GM21717 (cell line): ENCODE data around the gene SUV39H2.
"Not testable (repeated sequence)": the region's sequence is repeated elsewhere in the genome, so short reads cannot be mapped to it uniquely, and the experiment has no call there.

Experiments used
- ATAC-seq: cut with Tn5 transposase; IDR thresholded peaks from one replicate; pipeline ENCODE4 v1.9.1; 2021; ENCODE audit warnings: mild to moderate bottlenecking, moderate library complexity; ENCODE audit not compliant: unreplicated experiment

SUV39H2 gene

GRCh38 chr10:14873090-14873760 is 5.4 kb upstream of the SUV39H2 start:
- ATAC-seq = peak; percentile 52

- ATAC-seq = no peak
Measured at GRCh38 chr10:14875941-14876340, 2.7 kb upstream of the SUV39H2 start.

GRCh38 chr10:14876764-14877163 is 1.9 kb upstream of the SUV39H2 start:
- ATAC-seq = no peak

DNA sequence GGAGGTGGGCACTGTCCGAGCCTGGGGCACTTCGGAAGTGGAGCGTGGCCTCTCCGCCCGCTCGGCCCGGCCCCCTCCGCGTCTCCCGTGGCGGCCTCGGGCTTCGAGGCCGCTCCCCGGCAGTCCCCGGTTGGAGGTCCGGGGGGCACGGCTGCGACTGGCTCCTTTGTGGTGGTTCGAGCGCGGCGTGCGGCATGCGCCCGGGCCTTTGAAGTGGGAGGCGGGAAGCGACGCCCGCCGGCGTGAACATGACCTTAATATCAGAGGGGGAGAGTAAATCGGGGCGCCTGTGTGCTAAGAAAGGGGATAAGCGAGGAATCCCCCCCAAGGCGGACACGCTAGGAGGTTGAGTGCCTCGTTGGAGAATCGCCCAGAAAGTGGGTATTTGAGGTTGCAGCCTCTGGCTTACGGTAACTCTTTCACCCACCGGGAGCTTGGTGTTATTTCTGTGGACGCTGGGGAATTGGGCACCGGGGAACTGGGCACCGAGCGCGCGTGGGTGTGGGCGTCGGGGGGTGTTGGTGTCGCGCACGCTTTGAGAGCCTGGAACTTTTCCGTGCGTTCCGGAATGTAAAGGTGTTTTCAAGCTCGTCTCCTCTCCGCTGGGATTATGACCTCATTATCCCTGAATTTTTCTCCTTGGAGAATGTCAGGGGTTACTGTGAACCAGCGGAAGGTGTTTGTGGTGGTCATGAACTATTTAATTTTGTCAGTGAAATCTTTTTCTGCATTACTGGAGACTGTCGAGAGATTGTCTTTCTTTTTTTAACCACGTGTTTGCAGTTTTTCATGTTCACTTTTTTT is 660 bp downstream of the SUV39H2 start:
- ATAC-seq = peak; percentile 21

- no peak for ATAC-seq
Measured at GRCh38 chr10:14879928-14880193, 1.2 kb downstream of the SUV39H2 start.

GRCh38 chr10:14880229-14880628 is 1.6 kb downstream of the SUV39H2 start:
- no peak for ATAC-seq

- no peak for ATAC-seq
Measured at GRCh38 chr10:14884082-14884481, 5.4 kb downstream of the SUV39H2 start.

DNA sequence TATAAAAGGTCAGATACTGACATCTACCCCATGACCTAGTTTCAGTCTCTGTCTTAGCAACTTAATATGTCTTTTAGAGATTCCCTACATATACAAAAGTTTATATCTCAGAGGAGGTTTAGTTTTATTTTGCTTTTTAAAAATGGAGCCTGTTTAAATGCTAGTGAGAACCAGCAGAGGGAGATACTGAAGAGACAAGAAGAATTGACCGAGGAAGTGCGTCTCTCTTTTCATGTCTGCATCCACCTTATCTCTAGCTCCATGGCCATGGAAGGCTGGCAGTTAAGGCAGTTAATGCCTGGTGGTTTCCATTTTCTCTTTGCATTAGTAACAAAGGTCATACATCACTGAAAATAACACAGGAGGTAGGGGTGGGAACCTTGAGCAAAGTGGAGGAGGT is 10.7 kb downstream of the SUV39H2 start:
- ATAC-seq = no peak

DNA sequence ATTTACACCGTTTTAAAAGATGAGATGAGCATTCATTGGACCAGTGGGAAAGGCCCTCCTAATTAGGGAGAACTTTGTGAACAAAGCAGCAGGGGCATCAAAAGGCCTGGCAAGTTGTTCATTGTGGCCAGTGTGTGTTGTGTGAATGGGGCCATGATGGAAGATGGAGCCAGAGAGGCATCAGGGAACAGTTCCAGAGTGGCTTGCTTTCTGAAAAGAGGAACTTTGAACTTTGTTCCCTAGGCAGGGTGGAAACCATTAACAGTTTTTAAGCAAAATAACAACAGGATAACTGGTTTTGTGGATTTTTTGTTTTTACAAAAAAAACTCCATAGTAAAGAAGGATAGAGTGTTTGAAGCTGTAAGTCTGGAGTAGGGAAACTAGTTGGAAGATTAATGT is 12.5 kb downstream of the SUV39H2 start:
- no peak for ATAC-seq

DNA sequence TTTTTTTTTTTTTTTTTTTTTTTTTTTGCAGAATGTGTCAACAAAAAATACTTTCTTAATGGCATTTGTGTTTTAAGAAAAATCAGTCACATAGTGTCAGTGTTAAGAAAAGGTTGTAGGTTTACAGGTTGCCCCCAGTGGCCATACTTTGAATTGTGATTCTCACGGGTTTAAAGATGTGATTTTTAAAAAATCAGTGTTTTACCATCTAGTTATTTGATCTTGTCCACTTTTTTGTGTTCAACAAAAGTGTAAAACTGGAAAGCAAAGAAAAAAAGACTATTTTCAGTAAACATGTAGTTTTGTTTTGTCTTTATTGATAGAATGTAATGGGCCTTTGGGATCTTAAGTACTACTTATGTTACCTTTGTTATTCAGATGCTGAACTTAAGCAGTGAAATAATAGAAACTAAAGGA is 25.7 kb downstream of the SUV39H2 start:
- no peak for ATAC-seq

GRCh38 chr10:14904864-14905263 is 26.2 kb downstream of the SUV39H2 start:
- no peak for ATAC-seq

DNA sequence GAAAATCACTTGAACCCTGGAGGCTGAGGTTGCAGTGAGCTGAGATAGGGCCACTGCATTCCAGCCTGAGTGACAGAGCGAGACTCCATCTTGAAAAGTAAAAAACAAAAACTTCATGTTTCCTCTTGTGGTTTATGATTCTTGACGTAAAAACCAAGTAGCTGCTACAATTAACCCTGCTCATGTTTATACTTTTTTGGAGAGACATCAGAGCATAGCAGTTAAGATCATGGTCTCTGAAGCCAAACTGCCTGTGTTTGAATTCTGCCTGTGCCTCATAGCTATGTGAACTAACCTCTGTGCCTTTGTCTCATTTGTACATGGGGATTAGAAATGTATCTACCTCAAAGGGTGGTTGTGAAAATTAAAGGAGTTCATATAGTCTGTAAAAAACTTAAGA is 27.2 kb downstream of the SUV39H2 start:
- ATAC-seq = no peak

DNA sequence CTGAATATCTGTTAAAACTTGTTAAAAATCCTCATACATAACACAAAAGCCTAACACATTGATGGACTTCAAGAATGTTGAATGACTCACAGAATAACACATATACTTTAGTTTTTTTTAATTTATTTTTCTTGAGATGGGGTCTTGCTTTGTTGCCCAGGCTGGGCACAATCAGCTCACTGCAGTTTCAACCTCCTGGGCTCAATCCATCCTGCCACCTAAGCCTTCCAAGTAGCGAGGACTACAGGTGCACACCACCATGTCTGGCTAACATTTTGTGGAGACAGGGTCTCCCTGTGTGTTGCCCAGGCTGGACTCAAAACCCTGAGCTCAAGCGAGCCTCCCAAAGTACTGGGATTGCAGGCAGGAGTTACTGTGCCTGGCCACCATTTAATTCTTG is 28.1 kb downstream of the SUV39H2 start:
- ATAC-seq = no peak

DNA sequence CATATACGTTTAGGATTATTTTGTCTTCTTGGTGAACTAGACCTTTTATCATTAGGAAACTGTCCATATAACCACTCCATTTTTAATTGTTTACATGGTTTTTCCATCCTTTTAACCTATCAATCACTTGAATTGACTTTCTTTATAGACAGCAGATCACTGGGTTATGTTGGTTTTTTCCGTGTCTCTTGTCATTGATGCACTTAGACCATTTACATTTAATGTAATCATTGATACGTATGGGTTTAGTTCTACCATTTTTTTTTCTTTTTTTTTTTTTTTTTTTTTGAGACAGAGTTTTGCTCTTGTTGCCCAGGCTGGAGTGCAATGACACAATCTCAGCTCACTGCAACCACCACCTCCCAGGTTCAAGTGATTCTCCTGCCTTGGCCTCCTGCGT is 28.9 kb downstream of the SUV39H2 start:
- not testable (repeated sequence) for ATAC-seq

GRCh38 chr10:14909101-14909500 is 30.4 kb downstream of the SUV39H2 start:
- no peak for ATAC-seq

- no peak for ATAC-seq
Measured at GRCh38 chr10:14910953-14911352, 32.3 kb downstream of the SUV39H2 start.

DNA sequence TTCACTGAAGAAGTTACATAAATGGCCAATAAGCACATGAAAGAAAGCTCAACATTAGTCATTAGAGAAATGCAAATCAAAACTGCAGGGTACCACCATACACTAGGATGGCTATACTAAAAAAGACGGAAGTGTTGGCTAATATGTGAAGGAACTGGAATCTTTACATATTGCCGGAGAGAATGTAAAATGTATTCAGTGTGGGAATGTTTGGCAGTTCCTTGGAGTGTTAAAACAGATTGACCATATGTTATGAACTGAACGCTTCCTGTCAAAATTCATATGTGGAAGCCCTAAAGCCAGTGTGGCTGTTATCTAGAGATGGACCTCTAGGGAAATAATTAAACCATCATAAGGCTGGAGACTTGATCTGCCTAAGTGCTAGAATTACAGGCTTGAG is 33.1 kb downstream of the SUV39H2 start:
- no peak for ATAC-seq

DNA sequence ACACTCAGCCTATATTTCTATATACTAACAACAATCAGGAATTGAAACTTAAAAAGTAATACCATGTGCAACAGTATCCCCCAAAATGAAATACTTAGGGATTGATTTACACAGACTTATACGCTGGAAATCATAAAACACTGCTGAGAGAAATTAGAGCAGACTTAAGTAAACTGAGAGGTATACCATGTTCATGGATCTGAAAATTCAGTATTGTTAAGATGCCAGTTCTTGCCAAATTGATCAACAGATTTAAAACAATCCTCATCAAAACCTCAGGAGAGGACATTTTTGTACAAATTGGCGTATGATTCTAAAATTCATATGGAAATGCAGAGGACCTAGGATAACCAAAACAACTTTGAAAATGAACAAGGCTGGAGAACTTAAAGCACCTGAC is 37.9 kb downstream of the SUV39H2 start:
- no peak for ATAC-seq

GRCh38 chr10:14917827-14918226 is 39.2 kb downstream of the SUV39H2 start:
- no peak for ATAC-seq

DNA sequence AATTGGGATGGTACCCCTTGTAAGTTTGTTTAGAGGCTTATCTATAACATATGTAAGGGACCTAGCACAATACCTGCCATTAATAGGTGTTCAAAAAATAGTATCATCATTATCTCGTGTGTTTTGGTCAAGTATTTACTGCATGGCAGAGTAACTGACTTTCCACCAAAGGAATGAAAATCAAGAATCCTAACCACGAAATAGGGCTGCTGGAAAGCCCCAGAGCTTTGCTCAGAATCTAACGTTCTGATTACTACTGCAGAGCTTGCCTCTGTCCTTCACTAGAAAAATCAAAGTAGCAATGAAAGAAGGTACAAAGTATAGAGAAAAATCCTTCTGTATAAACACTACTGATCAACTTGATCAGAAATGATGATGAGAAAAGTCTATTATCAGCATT is 40.3 kb downstream of the SUV39H2 start:
- ATAC-seq = no peak

GRCh38 chr10:14924013-14924412 is 45.3 kb downstream of the SUV39H2 start:
- ATAC-seq = no peak

- ATAC-seq = no peak
Measured at GRCh38 chr10:14925268-14925667, 46.6 kb downstream of the SUV39H2 start.

GRCh38 chr10:14926061-14926470 is 47.4 kb downstream of the SUV39H2 start:
- peak; percentile 36 for ATAC-seq
